ENCODE results near the gene MISP3.

Gene MISP3

GRCh38 chr19:14081797-14082674, 9.4 kb downstream of the MISP3 start:
- no peak for DNase-seq

GRCh38 chr19:14082675-14082960, 10.0 kb downstream of the MISP3 start:
- DNase-seq: no peak

- no peak for DNase-seq
These were observed 12.9 kb downstream of the MISP3 start, which contains the start of gene C19orf67 for GRCh38 chr19:14085309-14085995. Gene C19orf67, minus strand, starts transcription at chr19:14085783. Its CDS starts 156 bp downstream, at chr19:14085627.

- DNase-seq: no peak
These were observed 13.5 kb downstream of the MISP3 start for GRCh38 chr19:14086098-14086497.

GRCh38 chr19:14088634-14089411, 16.2 kb downstream of the MISP3 start:
- DNase-seq: no peak

- DNase-seq: no peak
These were observed 16.8 kb downstream of the MISP3 start for GRCh38 chr19:14089412-14089661.

- peak; percentile 31 for DNase-seq
These were observed 17.3 kb downstream of the MISP3 start for GRCh38 chr19:14089662-14090508.

- peak; percentile 78 for DNase-seq
These were observed 18.0 kb downstream of the MISP3 start, which contains the start of gene SAMD1 for GRCh38 chr19:14090509-14091080. Gene SAMD1, minus strand, starts transcription at chr19:14090751.

- peak; percentile 42 for DNase-seq
These were observed 18.7 kb downstream of the MISP3 start for GRCh38 chr19:14091081-14091812.

GRCh38 chr19:14091813-14092462, 19.4 kb downstream of the MISP3 start:
- peak; percentile 27 for DNase-seq

GRCh38 chr19:14093117-14093823, 20.7 kb downstream of the MISP3 start:
- no peak for DNase-seq

GRCh38 chr19:14094854-14095253, 22.3 kb downstream of the MISP3 start:
- no peak for DNase-seq

GRCh38 chr19:14096272-14096992, 23.8 kb downstream of the MISP3 start:
- DNase-seq: no peak

- no peak for DNase-seq
These were observed 25.1 kb downstream of the MISP3 start for GRCh38 chr19:14097532-14098151.

GRCh38 chr19:14101003-14101545, 28.5 kb downstream of the MISP3 start:
- no peak for DNase-seq

GRCh38 chr19:14102102-14102696, 29.6 kb downstream of the MISP3 start:
- DNase-seq: no peak

- DNase-seq: no peak
These were observed 30.2 kb downstream of the MISP3 start for GRCh38 chr19:14102756-14103155.

- DNase-seq: no peak
These were observed 30.7 kb downstream of the MISP3 start for GRCh38 chr19:14103310-14103709.

All from effector CD4-positive, alpha-beta T cell (primary cell).